Cardiac muscle cell (in vitro differentiated cells and primary cell): ENCODE results near the gene ZSCAN29. TPM values are rescaled to one million over a fixed set of nuclear protein-coding genes. Genes with fewer than 3 reads are reported as not detected.

ENCODE experiments used
- DNase-seq, 2 donors: peaks; one replicate each; pipeline versions ENCODE4 v3.0.0 to v3.0.0-alpha.2; 2010 to 2017; ENCODE audit warnings: low read depth in 1 of 2, low spot score in 1 of 2
- H3K27ac ChIP-seq: fragments of 200-600 bp; sonication (generic); 2 replicates; pipeline ENCODE4 v1.5.1; 2016
- H3K27me3 ChIP-seq: fragments of 200-600 bp; sonication (generic); 2 replicates; pipeline ENCODE4 v1.6.0; 2016; ENCODE audit warnings: control low read depth
- H3K36me3 ChIP-seq: fragments of 200-600 bp; sonication (generic); 2 replicates; pipeline ENCODE4 v1.5.1; 2016; ENCODE audit warnings: control low read depth
- H3K4me1 ChIP-seq: fragments of 200-600 bp; sonication (generic); 2 replicates; pipeline ENCODE4 v1.8.1; 2017; ENCODE audit warnings: low read depth, mild to moderate bottlenecking, mixed run types
- H3K4me3 ChIP-seq: fragments of 200-600 bp; sonication (generic); 2 replicates; pipeline ENCODE4 v1.5.1; 2016; ENCODE audit warnings: mild to moderate bottlenecking
- H3K9me3 ChIP-seq: fragments of 200-600 bp; sonication (generic); 2 replicates; pipeline ENCODE4 v1.5.1; 2017; ENCODE audit warnings: low read depth, mild to moderate bottlenecking, control low read depth
- CTCF ChIP-seq: IDR thresholded peaks from 2 replicates; pipeline ENCODE4 v1.5.1; 2012; ENCODE audit warnings: low read depth, mild to moderate bottlenecking, low read length
- polyA plus RNA-seq: library from polyadenylated mRNA; unstranded; fragments of >200 nt; fragmentation: Nextera tagmentation; extraction: Ambion mirVana; gene quantifications from 2 replicates; pipeline ENCODE4 v1.2.1, GENCODE V29; 2016
- total RNA-seq: library from RNA; depleted of rRNA; stranded (reverse); fragments of >200 nt; gene quantifications from 2 replicates; pipeline ENCODE4 v1.2.3, GENCODE V29; 2016

ZSCAN29 gene
- total and polyA plus RNA-seq, 2 experiments from 2014 or later, result 10.9 to 27.1 TPM

GRCh38 chr15:43318990-43319771, 51.7 kb downstream of the ZSCAN29 start:
- Histone ChIP-seq H3K36me3 (no peaks in the 10 kb centered on the region), H3K27ac (no peak overlapping the region), H3K4me1 (no peaks in the 10 kb centered on the region), H3K9me3 (no peaks in the 10 kb centered on the region), H3K27me3 (peaks cover 34% of the 10 kb centered on the region), H3K4me3 (no peak overlapping the region)
- no peak for TF ChIP-seq CTCF
- DNase-seq, result no peak

DNA sequence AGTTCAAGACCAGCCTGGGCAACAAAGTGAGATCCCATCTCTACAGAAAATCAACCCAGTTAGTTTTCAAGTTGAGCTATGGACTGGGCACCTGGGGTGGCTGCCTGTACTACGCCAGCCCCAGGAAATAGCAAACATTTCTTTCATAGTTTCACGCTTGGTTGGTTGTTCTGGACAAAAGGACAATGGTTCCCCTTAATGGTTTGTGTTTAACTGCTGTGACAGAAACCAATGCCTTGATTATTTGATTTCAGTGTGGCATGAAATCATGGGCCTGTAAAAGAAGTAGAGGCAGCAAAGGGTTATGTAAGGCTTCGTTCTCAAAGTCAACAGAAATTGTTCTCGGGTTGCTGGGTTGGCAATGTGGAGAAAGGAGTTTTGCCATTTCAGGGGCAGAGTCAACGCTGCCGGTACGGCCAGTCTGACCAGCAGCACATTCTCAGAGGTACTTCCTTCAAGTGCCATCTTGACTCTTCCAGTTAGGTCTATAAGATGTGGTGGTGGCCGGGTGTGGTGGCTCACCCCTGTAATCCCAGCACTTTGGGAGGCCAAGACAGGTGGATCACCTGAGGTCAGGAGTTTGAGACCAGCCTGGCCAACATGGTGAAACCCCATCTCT, 53.2 kb downstream of the ZSCAN29 start:
- no peak overlapping the region for H3K27ac ChIP-seq
- no peak overlapping the region for H3K4me3 ChIP-seq
- H3K27me3 ChIP-seq, result peaks cover 21% of the 10 kb centered on the region
- H3K9me3 ChIP-seq, result no peaks in the 10 kb centered on the region
- no peaks in the 10 kb centered on the region for H3K4me1 ChIP-seq
- no peak for DNase-seq
- H3K36me3 ChIP-seq, result no peaks in the 10 kb centered on the region
- no peak for TF ChIP-seq CTCF

DNA sequence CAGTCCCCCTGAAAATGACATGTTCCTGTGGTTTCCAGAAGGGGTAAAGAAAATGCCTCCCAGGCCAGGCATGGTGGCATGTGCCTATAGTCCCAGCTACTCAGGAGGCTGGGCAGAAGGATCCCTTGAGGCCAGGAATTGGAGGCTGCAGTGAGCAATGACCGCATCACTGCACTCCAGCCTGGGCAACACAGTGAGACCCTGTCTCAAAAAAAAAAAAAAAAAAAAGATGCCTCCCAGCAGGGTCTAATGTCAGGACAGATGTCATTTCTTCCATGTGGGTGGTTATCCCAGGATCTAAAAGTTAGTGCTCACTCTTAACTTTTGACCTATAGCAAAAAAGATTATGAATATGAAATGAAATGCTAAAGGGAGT, 53.9 kb downstream of the ZSCAN29 start:
- Histone ChIP-seq H3K9me3 (no peaks in the 10 kb centered on the region), H3K4me1 (no peaks in the 10 kb centered on the region), H3K36me3 (no peaks in the 10 kb centered on the region), H3K27me3 (peaks cover 18% of the 10 kb centered on the region), H3K4me3 (no peak overlapping the region), H3K27ac (no peak overlapping the region)
- no peak for DNase-seq
- no peak for TF ChIP-seq CTCF

- H3K27ac ChIP-seq, result no peak overlapping the region
- no peak for TF ChIP-seq CTCF
- no peaks in the 10 kb centered on the region for H3K9me3 ChIP-seq
- H3K4me1 ChIP-seq, result no peaks in the 10 kb centered on the region
- H3K36me3 ChIP-seq, result no peaks in the 10 kb centered on the region
- peak in 1 of 2 donors; percentile 46 for DNase-seq
- H3K4me3 ChIP-seq, result no peak overlapping the region
- peaks cover 11% of the 10 kb centered on the region for H3K27me3 ChIP-seq
Measured at GRCh38 chr15:43316016-43316970, 54.5 kb downstream of the ZSCAN29 start.

DNA sequence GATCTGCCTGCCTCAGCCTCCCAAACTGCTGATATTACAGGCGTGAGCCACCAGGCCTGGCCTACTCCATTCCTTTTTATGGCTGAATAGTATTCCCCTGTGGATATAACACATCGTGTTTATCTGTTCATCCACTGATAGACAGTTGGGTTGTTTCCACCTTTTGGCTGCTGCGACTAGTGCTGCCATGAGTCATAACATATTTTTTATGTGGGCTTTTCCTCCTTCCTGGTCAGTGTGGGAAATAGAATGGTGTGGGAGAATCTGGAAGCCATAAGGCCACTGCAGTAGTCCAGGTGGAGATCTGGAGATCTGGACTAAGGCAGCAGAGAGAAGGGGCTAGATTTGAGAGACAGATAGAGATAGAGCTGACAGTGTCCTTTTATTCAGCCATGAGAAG, 56.7 kb downstream of the ZSCAN29 start:
- DNase-seq, result no peak
- H3K27me3 ChIP-seq, result peaks cover 23% of the 10 kb centered on the region
- no peak for TF ChIP-seq CTCF
- H3K36me3 ChIP-seq, result no peaks in the 10 kb centered on the region
- no peaks in the 10 kb centered on the region for H3K4me1 ChIP-seq
- H3K27ac ChIP-seq, result no peak overlapping the region
- no peak overlapping the region for H3K4me3 ChIP-seq
- no peaks in the 10 kb centered on the region for H3K9me3 ChIP-seq
